ENCODE measurements around the gene ATP5MG. TPM values are rescaled to one million over a fixed set of nuclear protein-coding genes. Genes with fewer than 3 reads are reported as not detected.

The ATP5MG gene
- total RNA-seq, 1 experiment from 2014 or later = 248 TPM

DNA sequence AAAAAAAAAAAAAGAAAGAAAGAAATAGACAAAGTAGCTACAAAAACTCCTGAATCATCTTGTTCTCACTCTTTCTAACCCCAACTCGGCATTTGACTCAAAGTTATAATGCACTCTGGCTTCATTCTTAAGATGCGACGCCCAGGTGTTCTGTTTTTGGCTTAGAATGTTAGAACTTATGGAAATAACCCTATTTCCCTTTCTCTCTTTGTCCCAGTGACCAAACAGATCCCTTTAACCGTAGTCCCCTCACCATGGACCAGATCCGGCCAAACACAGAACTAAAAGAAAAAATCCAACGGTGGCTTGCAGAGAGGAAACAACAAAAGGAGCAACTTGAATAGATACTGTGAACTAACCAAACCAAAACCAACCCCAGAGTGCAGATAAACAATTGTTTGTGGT lies 5.3 kb upstream of the ATP5MG start:
- POLR2A ChIA-PET (ENCODE audit: unreplicated experiment) = no interaction called here
- no peak for TF ChIP-seq EZH2 (IDR thresholded peaks at IDR 0.05; ENCODE audit: low read depth)
- TF ChIP-seq, protein P1, sequence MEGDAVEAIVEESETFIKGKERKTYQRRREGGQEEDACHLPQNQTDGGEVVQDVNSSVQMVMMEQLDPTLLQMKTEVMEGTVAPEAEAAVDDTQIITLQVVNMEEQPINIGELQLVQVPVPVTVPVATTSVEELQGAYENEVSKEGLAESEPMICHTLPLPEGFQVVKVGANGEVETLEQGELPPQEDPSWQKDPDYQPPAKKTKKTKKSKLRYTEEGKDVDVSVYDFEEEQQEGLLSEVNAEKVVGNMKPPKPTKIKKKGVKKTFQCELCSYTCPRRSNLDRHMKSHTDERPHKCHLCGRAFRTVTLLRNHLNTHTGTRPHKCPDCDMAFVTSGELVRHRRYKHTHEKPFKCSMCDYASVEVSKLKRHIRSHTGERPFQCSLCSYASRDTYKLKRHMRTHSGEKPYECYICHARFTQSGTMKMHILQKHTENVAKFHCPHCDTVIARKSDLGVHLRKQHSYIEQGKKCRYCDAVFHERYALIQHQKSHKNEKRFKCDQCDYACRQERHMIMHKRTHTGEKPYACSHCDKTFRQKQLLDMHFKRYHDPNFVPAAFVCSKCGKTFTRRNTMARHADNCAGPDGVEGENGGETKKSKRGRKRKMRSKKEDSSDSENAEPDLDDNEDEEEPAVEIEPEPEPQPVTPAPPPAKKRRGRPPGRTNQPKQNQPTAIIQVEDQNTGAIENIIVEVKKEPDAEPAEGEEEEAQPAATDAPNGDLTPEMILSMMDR (conservative IDR thresholded peaks at IDR 0.05) = no peak
- Histone ChIP-seq H3K4me3 (no peak overlapping the region), H2AFZ (no peak overlapping the region), H3K27me3 (ENCODE audit: insufficient read depth, low read depth) (no peaks in the 10 kb centered on the region), H3K4me2 (no peak overlapping the region), H3K9me3 (ENCODE audit: insufficient read depth, low read depth) (no peaks in the 10 kb centered on the region), H3K79me2 (ENCODE audit: low read depth) (no peaks in the 10 kb centered on the region), H3K36me3 (ENCODE audit: low read depth) (peaks cover 10% of the 10 kb centered on the region), H3K27ac (no peak overlapping the region), H4K20me1 (ENCODE audit: insufficient read depth) (no peaks in the 10 kb centered on the region), H3K9me2 (ENCODE audit: insufficient read depth) (no peaks in the 10 kb centered on the region), H3F3A (ENCODE audit: insufficient read depth, low read depth) (peaks cover 23% of the 10 kb centered on the region), H3K4me1 (replicated peaks; ENCODE audit: insufficient read depth) (0 out of 2 replicates have a peak, but pooled peaks cover 7% of the 10 kb centered on the region)
- CTCF ChIA-PET = no interaction called here
- BruUV-seq (replicated peaks) = no TSS peak
- DNase-seq = no peak
- intact Hi-C loops (cut with micrococcal nuclease; ENCODE audit: unreplicated experiment) = no loop called here

DNA sequence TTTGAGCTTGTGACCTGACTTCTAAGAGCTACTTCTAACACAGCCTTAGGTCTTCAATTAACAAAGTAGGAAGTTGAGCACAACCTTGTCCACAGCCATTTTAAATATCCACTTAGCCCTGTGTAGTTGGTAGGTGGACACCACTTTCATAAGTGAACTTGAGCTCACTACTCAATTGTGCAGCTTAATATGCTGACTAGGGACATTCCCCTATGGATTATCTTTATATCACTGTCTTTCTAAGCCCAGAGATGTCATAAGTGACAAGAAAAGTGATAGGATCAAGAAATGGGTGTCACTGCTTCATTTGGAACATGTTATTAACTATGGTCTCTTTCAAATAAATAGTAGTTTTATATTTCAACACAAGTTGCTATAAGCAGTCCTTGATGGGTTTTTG lies 4.0 kb upstream of the ATP5MG start:
- intact Hi-C loops (cut with micrococcal nuclease; ENCODE audit: unreplicated experiment) = no loop called here
- H4K20me1 ChIP-seq (ENCODE audit: insufficient read depth) = peaks cover 2% of the 10 kb centered on the region
- no peaks in the 10 kb centered on the region for H3K9me3 ChIP-seq (ENCODE audit: insufficient read depth, low read depth)
- H3K36me3 ChIP-seq (ENCODE audit: low read depth) = peaks cover 5% of the 10 kb centered on the region; the same call in 1 of the 2 replicates
- CTCF ChIA-PET = no interaction called here
- H3K27ac ChIP-seq = no peak overlapping the region
- no TSS peak for BruUV-seq (replicated peaks)
- H3K4me2 ChIP-seq = no peak overlapping the region
- H3K9me2 ChIP-seq (ENCODE audit: insufficient read depth) = no peaks in the 10 kb centered on the region
- POLR2A ChIA-PET (ENCODE audit: unreplicated experiment) = interaction anchor here (0.8 kb wide), 1 partner anchor 122 kb away, joined by 9 read pairs; no protein-coding TSS in a partner anchor
- H3K27me3 ChIP-seq (ENCODE audit: insufficient read depth, low read depth) = no peaks in the 10 kb centered on the region
- peaks cover 9% of the 10 kb centered on the region for H3K4me1 ChIP-seq (replicated peaks; ENCODE audit: insufficient read depth)
- peaks cover 23% of the 10 kb centered on the region for H3F3A ChIP-seq (ENCODE audit: insufficient read depth, low read depth)
- peaks cover 10% of the 10 kb centered on the region for H3K79me2 ChIP-seq (ENCODE audit: low read depth)
- H2AFZ ChIP-seq = no peak overlapping the region
- no peak overlapping the region for H3K4me3 ChIP-seq
- no peak for TF ChIP-seq EZH2 (IDR thresholded peaks at IDR 0.05; ENCODE audit: low read depth)
- no peak for DNase-seq

DNA sequence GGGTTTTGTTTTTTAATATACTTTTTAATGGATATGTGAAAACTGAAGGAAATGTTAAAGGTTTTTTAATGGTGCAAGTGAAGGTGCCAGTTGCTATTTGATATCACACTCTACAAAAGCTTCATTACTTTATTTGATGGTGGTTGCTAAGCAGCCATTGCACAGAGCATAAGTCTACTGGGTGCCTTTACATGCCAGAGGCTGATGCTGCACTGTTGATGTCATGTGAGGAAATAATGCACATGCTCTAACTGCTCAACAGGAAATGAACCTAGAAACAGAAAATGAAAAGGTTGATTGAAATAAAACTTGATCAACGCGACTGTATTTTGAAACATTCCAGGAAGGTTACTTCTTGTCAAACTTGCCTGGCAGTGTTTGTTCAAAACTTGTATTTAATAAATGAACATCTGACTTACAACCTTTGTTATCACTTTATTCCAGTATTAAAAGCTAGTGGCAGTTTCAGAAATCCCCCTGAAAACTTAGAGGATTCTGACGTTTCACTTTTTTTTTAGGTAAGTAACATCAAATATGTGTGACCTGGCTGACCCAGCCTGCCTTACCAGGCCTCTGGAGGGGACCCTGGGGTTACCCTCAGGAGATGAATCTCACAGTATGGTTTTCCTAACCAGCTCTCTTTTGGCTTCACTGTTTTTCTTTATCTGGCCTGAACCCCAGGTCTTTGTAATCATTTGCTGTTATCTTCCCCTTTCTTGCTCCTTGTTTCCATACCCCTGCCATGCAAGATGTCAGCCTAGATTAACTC lies 2.4 kb upstream of the ATP5MG start:
- intact Hi-C loops (cut with micrococcal nuclease; ENCODE audit: unreplicated experiment) = no loop called here
- DNase-seq = no peak
- H3K27ac ChIP-seq = no peak overlapping the region
- no peaks in the 10 kb centered on the region for H3K27me3 ChIP-seq (ENCODE audit: insufficient read depth, low read depth)
- POLR2A ChIA-PET (ENCODE audit: unreplicated experiment) = no interaction called here
- TF ChIP-seq, protein P1 (conservative IDR thresholded peaks at IDR 0.05) = no peak
- no peak for TF ChIP-seq EZH2 (IDR thresholded peaks at IDR 0.05; ENCODE audit: low read depth)
- no peak overlapping the region for H3K4me3 ChIP-seq
- peaks cover 23% of the 10 kb centered on the region for H3F3A ChIP-seq (ENCODE audit: insufficient read depth, low read depth)
- H3K4me2 ChIP-seq = no peak overlapping the region
- no TSS peak for BruUV-seq (replicated peaks)
- no peak overlapping the region for H2AFZ ChIP-seq
- peaks cover 16% of the 10 kb centered on the region for H4K20me1 ChIP-seq (ENCODE audit: insufficient read depth)
- H3K4me1 ChIP-seq (replicated peaks; ENCODE audit: insufficient read depth) = peaks cover 21% of the 10 kb centered on the region
- CTCF ChIA-PET = interaction anchor here (0.6 kb wide), 1 partner anchor 39 kb away, joined by 18 read pairs; no protein-coding TSS in a partner anchor
- 0 out of 2 replicates have a peak, but pooled peaks cover 3% of the 10 kb centered on the region for H3K36me3 ChIP-seq (ENCODE audit: low read depth)
- peaks cover 26% of the 10 kb centered on the region for H3K79me2 ChIP-seq (ENCODE audit: low read depth)
- H3K9me3 ChIP-seq (ENCODE audit: insufficient read depth, low read depth) = no peaks in the 10 kb centered on the region
- no peaks in the 10 kb centered on the region for H3K9me2 ChIP-seq (ENCODE audit: insufficient read depth)

All from PC-9 (cell line).